ENCODE measurements around the gene LYRM9.

DNA sequence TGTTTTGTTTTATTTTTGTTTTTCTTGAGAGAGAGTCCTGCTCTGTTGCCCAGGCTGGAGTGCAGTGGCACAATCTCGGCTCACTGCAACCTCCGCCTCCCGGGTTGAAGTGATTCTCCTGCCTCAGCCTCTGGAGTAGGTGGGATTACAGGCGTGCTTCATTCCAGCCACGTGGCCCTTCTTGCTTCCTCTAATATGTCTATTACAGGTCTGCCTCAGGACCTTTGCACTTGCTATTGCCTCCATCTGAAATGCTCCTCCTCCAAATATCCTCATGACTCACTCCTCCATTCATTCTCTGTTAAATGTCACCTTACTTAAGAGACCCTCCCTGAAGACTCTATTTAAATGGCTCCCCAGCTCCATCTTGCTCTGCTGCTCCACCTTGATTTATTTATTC lies 39.0 kb downstream of the LYRM9 start:
- TF ChIP-seq, protein P1, sequence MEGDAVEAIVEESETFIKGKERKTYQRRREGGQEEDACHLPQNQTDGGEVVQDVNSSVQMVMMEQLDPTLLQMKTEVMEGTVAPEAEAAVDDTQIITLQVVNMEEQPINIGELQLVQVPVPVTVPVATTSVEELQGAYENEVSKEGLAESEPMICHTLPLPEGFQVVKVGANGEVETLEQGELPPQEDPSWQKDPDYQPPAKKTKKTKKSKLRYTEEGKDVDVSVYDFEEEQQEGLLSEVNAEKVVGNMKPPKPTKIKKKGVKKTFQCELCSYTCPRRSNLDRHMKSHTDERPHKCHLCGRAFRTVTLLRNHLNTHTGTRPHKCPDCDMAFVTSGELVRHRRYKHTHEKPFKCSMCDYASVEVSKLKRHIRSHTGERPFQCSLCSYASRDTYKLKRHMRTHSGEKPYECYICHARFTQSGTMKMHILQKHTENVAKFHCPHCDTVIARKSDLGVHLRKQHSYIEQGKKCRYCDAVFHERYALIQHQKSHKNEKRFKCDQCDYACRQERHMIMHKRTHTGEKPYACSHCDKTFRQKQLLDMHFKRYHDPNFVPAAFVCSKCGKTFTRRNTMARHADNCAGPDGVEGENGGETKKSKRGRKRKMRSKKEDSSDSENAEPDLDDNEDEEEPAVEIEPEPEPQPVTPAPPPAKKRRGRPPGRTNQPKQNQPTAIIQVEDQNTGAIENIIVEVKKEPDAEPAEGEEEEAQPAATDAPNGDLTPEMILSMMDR (tag by site-specific recombination; IDR thresholded peaks at IDR 0.05) = no peak
- TF ChIP-seq GFI1B (tag by site-specific recombination; IDR thresholded peaks at IDR 0.05) (no peak), ZNF785 (tag by site-specific recombination; IDR thresholded peaks at IDR 0.05) (no peak), TCF7L2 (IDR thresholded peaks at IDR 0.05; ENCODE audit: borderline replicate concordance, low read depth, low read length) (no peak), SALL2 (tag by site-specific recombination; IDR thresholded peaks at IDR 0.05; ENCODE audit: borderline replicate concordance) (no peak)
- TF ChIP-seq, protein P2, sequence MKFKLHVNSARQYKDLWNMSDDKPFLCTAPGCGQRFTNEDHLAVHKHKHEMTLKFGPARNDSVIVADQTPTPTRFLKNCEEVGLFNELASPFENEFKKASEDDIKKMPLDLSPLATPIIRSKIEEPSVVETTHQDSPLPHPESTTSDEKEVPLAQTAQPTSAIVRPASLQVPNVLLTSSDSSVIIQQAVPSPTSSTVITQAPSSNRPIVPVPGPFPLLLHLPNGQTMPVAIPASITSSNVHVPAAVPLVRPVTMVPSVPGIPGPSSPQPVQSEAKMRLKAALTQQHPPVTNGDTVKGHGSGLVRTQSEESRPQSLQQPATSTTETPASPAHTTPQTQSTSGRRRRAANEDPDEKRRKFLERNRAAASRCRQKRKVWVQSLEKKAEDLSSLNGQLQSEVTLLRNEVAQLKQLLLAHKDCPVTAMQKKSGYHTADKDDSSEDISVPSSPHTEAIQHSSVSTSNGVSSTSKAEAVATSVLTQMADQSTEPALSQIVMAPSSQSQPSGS (tag by site-specific recombination; IDR thresholded peaks at IDR 0.05; ENCODE audit: low read depth) = no peak
- TF ChIP-seq, protein P3, sequence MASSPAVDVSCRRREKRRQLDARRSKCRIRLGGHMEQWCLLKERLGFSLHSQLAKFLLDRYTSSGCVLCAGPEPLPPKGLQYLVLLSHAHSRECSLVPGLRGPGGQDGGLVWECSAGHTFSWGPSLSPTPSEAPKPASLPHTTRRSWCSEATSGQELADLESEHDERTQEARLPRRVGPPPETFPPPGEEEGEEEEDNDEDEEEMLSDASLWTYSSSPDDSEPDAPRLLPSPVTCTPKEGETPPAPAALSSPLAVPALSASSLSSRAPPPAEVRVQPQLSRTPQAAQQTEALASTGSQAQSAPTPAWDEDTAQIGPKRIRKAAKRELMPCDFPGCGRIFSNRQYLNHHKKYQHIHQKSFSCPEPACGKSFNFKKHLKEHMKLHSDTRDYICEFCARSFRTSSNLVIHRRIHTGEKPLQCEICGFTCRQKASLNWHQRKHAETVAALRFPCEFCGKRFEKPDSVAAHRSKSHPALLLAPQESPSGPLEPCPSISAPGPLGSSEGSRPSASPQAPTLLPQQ (tag by site-specific recombination; IDR thresholded peaks at IDR 0.05) = no peak
- TF ChIP-seq, protein P4, sequence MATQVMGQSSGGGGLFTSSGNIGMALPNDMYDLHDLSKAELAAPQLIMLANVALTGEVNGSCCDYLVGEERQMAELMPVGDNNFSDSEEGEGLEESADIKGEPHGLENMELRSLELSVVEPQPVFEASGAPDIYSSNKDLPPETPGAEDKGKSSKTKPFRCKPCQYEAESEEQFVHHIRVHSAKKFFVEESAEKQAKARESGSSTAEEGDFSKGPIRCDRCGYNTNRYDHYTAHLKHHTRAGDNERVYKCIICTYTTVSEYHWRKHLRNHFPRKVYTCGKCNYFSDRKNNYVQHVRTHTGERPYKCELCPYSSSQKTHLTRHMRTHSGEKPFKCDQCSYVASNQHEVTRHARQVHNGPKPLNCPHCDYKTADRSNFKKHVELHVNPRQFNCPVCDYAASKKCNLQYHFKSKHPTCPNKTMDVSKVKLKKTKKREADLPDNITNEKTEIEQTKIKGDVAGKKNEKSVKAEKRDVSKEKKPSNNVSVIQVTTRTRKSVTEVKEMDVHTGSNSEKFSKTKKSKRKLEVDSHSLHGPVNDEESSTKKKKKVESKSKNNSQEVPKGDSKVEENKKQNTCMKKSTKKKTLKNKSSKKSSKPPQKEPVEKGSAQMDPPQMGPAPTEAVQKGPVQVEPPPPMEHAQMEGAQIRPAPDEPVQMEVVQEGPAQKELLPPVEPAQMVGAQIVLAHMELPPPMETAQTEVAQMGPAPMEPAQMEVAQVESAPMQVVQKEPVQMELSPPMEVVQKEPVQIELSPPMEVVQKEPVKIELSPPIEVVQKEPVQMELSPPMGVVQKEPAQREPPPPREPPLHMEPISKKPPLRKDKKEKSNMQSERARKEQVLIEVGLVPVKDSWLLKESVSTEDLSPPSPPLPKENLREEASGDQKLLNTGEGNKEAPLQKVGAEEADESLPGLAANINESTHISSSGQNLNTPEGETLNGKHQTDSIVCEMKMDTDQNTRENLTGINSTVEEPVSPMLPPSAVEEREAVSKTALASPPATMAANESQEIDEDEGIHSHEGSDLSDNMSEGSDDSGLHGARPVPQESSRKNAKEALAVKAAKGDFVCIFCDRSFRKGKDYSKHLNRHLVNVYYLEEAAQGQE (tag by site-specific recombination; IDR thresholded peaks at IDR 0.05) = no peak
- TF ChIP-seq, protein P5, sequence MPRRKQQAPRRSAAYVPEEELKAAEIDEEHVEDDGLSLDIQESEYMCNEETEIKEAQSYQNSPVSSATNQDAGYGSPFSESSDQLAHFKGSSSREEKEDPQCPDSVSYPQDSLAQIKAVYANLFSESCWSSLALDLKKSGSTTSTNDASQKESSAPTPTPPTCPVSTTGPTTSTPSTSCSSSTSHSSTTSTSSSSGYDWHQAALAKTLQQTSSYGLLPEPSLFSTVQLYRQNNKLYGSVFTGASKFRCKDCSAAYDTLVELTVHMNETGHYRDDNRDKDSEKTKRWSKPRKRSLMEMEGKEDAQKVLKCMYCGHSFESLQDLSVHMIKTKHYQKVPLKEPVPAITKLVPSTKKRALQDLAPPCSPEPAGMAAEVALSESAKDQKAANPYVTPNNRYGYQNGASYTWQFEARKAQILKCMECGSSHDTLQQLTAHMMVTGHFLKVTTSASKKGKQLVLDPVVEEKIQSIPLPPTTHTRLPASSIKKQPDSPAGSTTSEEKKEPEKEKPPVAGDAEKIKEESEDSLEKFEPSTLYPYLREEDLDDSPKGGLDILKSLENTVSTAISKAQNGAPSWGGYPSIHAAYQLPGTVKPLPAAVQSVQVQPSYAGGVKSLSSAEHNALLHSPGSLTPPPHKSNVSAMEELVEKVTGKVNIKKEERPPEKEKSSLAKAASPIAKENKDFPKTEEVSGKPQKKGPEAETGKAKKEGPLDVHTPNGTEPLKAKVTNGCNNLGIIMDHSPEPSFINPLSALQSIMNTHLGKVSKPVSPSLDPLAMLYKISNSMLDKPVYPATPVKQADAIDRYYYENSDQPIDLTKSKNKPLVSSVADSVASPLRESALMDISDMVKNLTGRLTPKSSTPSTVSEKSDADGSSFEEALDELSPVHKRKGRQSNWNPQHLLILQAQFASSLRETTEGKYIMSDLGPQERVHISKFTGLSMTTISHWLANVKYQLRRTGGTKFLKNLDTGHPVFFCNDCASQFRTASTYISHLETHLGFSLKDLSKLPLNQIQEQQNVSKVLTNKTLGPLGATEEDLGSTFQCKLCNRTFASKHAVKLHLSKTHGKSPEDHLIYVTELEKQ (tag by site-specific recombination; IDR thresholded peaks at IDR 0.05; ENCODE audit: borderline replicate concordance) = no peak

Data from HEK293 (cell line).